HCT116 (cell line): ENCODE results near the gene GZMH. TPM values are rescaled to one million over a fixed set of nuclear protein-coding genes. Genes with fewer than 3 reads are reported as not detected.

Experiments used
- ATAC-seq: fragments of 200-7000 bp; cut with Tn5 transposase; 2 replicates; pipeline ENCODE4 v1.9.1; 2020; ENCODE audit warnings: mild to moderate bottlenecking, moderate library complexity
- BruUV-seq: library from RNA; stranded (reverse); fragments of 400-500 nt; replicated peaks from 2 replicates; lab custom pipeline; 2021; lab: Mats Ljungman, UMichigan
- CTCF ChIA-PET: fragments of 300-600 bp; sonication (Branson Sonifier 250); formaldehyde crosslinking; loops from one replicate; lab custom pipeline; 2021; ENCODE audit warnings: antibody characterized with exemption; lab: Charles Lee
- POLR2A ChIA-PET: fragments of 300-600, 350-600 bp; sonication (Branson Sonifier 250); formaldehyde crosslinking; loops from one replicate; lab custom pipeline; 2021; ENCODE audit warnings: antibody characterized with exemption; lab: Charles Lee
- RAD21 ChIA-PET, 2 experiments: fragments of 300-600 bp; sonication (Branson Sonifier 250); formaldehyde crosslinking; loops; one replicate each; lab custom pipeline; 2023; ENCODE audit warnings: low total read pairs in 2 of 2; ENCODE audit not compliant: uncharacterized antibody in 2 of 2, unreplicated experiment in 2 of 2, low non-redundant PET in 1 of 2; lab: Charles Lee
- DNase-seq: peaks from one replicate; pipeline ENCODE4 v3.0.0-alpha.2; 2010; ENCODE audit warnings: low read depth, low spot score
- H2AFZ ChIP-seq: fragments of 200-600 bp; shearing (Covaris generic), sonication (generic); 2 replicates; pipeline ENCODE4 v1.6.1; 2017; ENCODE audit warnings: low read depth, mixed run types, mixed read lengths, antibody characterized with exemption, low read length; ENCODE audit not compliant: poor library complexity, severe bottlenecking
- H3K27ac ChIP-seq: 2 replicates; pipeline ENCODE4 v1.5.1; 2012; ENCODE audit warnings: low read depth, low read length
- H3K27me3 ChIP-seq: fragments of 200-600 bp; sonication (generic); 2 replicates; pipeline ENCODE4 v1.6.1; 2016; ENCODE audit warnings: mixed run types, low read length, mixed read lengths; ENCODE audit not compliant: insufficient read depth
- H3K36me3 ChIP-seq, 2 experiments: fragments of 200-500 bp in 1 of 2; fragments of 200-600 bp in 1 of 2; sonication (Bioruptor generic) in 1 of 2; sonication (generic) in 1 of 2; 2 replicates each; pipeline versions ENCODE4 v1.5.1 to v1.6.1; 2014 to 2016; ENCODE audit warnings: low read length in 2 of 2, inconsistent platforms in 1 of 2, mixed read lengths in 1 of 2, mixed run types in 1 of 2; ENCODE audit not compliant: insufficient read depth in 2 of 2, control insufficient read depth in 1 of 2
- H3K4me1 ChIP-seq, 2 experiments: fragments of 200-600 bp in 1 of 2; sonication (generic) in 1 of 2; 2 replicates each; pipeline versions ENCODE4 v1.5.1 to v1.6.1; 2012 to 2017; ENCODE audit warnings: low read length in 2 of 2, inconsistent platforms in 1 of 2, mild to moderate bottlenecking in 1 of 2, mixed read lengths in 1 of 2, mixed run types in 1 of 2, moderate library complexity in 1 of 2; ENCODE audit not compliant: insufficient read depth in 2 of 2, control insufficient read depth in 1 of 2
- H3K4me2 ChIP-seq: fragments of 200-600 bp; sonication (generic); 2 replicates; pipeline ENCODE4 v1.6.1; 2017; ENCODE audit warnings: mixed run types, low read length, mixed read lengths
- H3K4me3 ChIP-seq, 2 experiments: fragments of 200-600 bp in 1 of 2; sonication (generic) in 1 of 2; replicated peaks in 1 of 2; 2 replicates each; pipeline ENCODE4 v1.5.1; 2011 to 2016; ENCODE audit warnings: low read length in 2 of 2, control low read depth in 1 of 2, low read depth in 1 of 2, mild to moderate bottlenecking in 1 of 2, mixed read lengths in 1 of 2, mixed run types in 1 of 2
- H3K79me2 ChIP-seq: fragments of 200-600 bp; sonication (generic); 2 replicates; pipeline ENCODE4 v1.6.1; 2017; ENCODE audit warnings: mild to moderate bottlenecking, mixed run types, low read length, moderate library complexity, mixed read lengths; ENCODE audit not compliant: insufficient read depth
- H3K9ac ChIP-seq: fragments of 200-600 bp; sonication (generic); 2 replicates; pipeline ENCODE4 v1.6.1; 2016; ENCODE audit warnings: low read length, mixed read lengths
- H3K9me2 ChIP-seq: fragments of 200-600 bp; sonication (generic), shearing (Covaris generic); 2 replicates; pipeline ENCODE4 v1.6.1; 2017; ENCODE audit warnings: mixed run types, mild to moderate bottlenecking, moderate library complexity; ENCODE audit not compliant: insufficient read depth
- H3K9me3 ChIP-seq, 2 experiments: fragments of 200-500 bp in 1 of 2; fragments of 200-600 bp in 1 of 2; sonication (Bioruptor generic) in 1 of 2; sonication (generic) in 1 of 2; 2 replicates each; pipeline ENCODE4 v1.6.1; 2014 to 2017; ENCODE audit warnings: low read length in 2 of 2, mixed read lengths in 2 of 2, inconsistent platforms in 1 of 2, low read depth in 1 of 2, mild to moderate bottlenecking in 1 of 2, mixed run types in 1 of 2, moderate library complexity in 1 of 2; ENCODE audit not compliant: control insufficient read depth in 1 of 2, insufficient read depth in 1 of 2
- H4K20me1 ChIP-seq: fragments of 200-600 bp; sonication (generic), shearing (Covaris generic); 2 replicates; pipeline ENCODE4 v1.6.1; 2017; ENCODE audit warnings: mixed run types, mild to moderate bottlenecking, moderate library complexity; ENCODE audit not compliant: insufficient read depth
- ATF3 ChIP-seq: IDR thresholded peaks from 2 replicates; pipeline ENCODE4 v1.6.1; 2012
- CTCF ChIP-seq, 3 experiments: fragments of 200-600 bp in 1 of 3; sonication (generic) in 1 of 3; IDR thresholded peaks in 2 of 3; conservative IDR thresholded peaks in 1 of 3; 2 replicates each; pipeline ENCODE4 v1.5.1; 2012 to 2017; ENCODE audit warnings: low read depth in 2 of 3, low read length in 2 of 3, antibody characterized with exemption in 1 of 3, borderline replicate concordance in 1 of 3, control low read depth in 1 of 3, mild to moderate bottlenecking in 1 of 3, mixed read lengths in 1 of 3, mixed run types in 1 of 3, moderate library complexity in 1 of 3; ENCODE audit not compliant: insufficient read depth in 1 of 3
- RAD21 ChIP-seq: IDR thresholded peaks from 2 replicates; pipeline ENCODE4 v1.6.1; 2012; ENCODE audit warnings: low read depth, mild to moderate bottlenecking
- SIN3A ChIP-seq: IDR thresholded peaks from 2 replicates; pipeline ENCODE4 v1.6.1; 2012; ENCODE audit warnings: low read depth
- ZBTB33 ChIP-seq: IDR thresholded peaks from 2 replicates; pipeline ENCODE4 v1.6.1; 2011; ENCODE audit warnings: mild to moderate bottlenecking, low read length, moderate library complexity; ENCODE audit not compliant: insufficient replicate concordance; ENCODE audit errors: extremely low read depth
- intact Hi-C: fragments of 100-400 bp; cut with micrococcal nuclease; formaldehyde crosslinking; loops from 2 replicates; pipeline ENCODE4 v1.10.0; 2022
- total RNA-seq: library from RNA; stranded (reverse); gene quantifications from one replicate; pipeline ENCODE4 v1.2.1, GENCODE V29; 2021; ENCODE audit not compliant: unreplicated experiment

The GZMH gene
- total RNA-seq, 1 experiment from 2014 or later = not detected

GRCh38 chr14:24606297-24606696 is 3.2 kb downstream of the GZMH start (continued):
- TF ChIP-seq ZBTB33 = no peak
- TF ChIP-seq, all 23 proteins: peak for 0

GRCh38 chr14:24605435-24606190 is 3.9 kb downstream of the GZMH start:
- Histone ChIP-seq H3K79me2 (no peaks in the 10 kb centered on the region), H4K20me1 (no peaks in the 10 kb centered on the region), H2AFZ (no peak overlapping the region), H3K9ac (no peak overlapping the region), H3K27me3 (no peaks in the 10 kb centered on the region), H3K4me3 (no peak overlapping the region), H3K9me2 (no peaks in the 10 kb centered on the region), H3K9me3 (no peaks in the 10 kb centered on the region), H3K36me3 (no peaks in the 10 kb centered on the region), H3K27ac (no peak overlapping the region), H3K4me1 (no peaks in the 10 kb centered on the region), H3K4me2 (no peak overlapping the region)
- peak; percentile 96 for ATAC-seq
- DNase-seq = peak; percentile 10
- RAD21 ChIA-PET = no interaction called here
- intact Hi-C loops = no loop called here
- BruUV-seq = no TSS peak
- POLR2A ChIA-PET = no interaction called here
- no peak for TF ChIP-seq ZBTB33
- peak; percentile 8; the same call in 1 of the 2 replicates for TF ChIP-seq RAD21
- no peak for TF ChIP-seq ATF3
- no peak for TF ChIP-seq SIN3A
- TF ChIP-seq CTCF (IDR thresholded peaks at IDR 0.05 in 2 of 3, conservative IDR thresholded peaks at IDR 0.05 in 1 of 3; ENCODE audit: borderline replicate concordance in 1 of 3, insufficient read depth in 1 of 3, low read depth in 2 of 3, low read length in 2 of 3) = peak; percentile 27 to 93 (median 79); a peak in 4 of 6 replicates
- CTCF ChIA-PET = interaction anchor here (1.1 kb wide), 1 partner anchor 9 kb away, joined by 4 read pairs; no protein-coding TSS in a partner anchor
